ENCODE data around the gene CARD14. TPM values are rescaled to one million over a fixed set of nuclear protein-coding genes. Genes with fewer than 3 reads are reported as not detected.

CARD14 gene
- total and polyA plus RNA-seq, 2 donors (not counting 1 experiment from before 2014, with no cell fraction given): not detected

- WGBS (ENCODE audit: insufficient coverage): under 1% methylated on average over 90 of the region's 90 CpGs
- H3K27ac ChIP-seq (ENCODE audit: low read length in 2 of 2): peak within 1 kb of the TSS; percentile 82 to 87
- CTCF ChIA-PET: interaction anchor here (0.9 to 1.2 kb wide), 2 partner anchors 48 to 139 kb away, joined by 3 to 4 read pairs; no protein-coding TSS in a partner anchor
- Mint-ChIP-seq H3K27ac (peak within 1 kb of the TSS; percentile 97), H3K4me1 (peaks cover 36% of the 10 kb centered on the region), H3K9me3 (ENCODE audit: insufficient read depth) (no peaks in the 10 kb centered on the region), H3K4me3 (peak within 1 kb of the TSS; percentile 95), H3K27me3 (no peaks in the 10 kb centered on the region)
- peaks cover 42% of the 10 kb centered on the region for H4K20me1 ChIP-seq (ENCODE audit: control insufficient read depth, insufficient read depth, low read length, poor library complexity, severe bottlenecking)
- intact Hi-C loops (cut with micrococcal nuclease): loop anchor here (1.0 to 2.0 kb wide), 4 partner anchors 46 to 1076 kb away; partner anchors contain the start of genes CEP131, GAA and RNF213
- H3K4me3 ChIP-seq (ENCODE audit: control extremely low read depth in 1 of 5, extremely low read depth in 1 of 5, insufficient read depth in 1 of 5, low read depth in 2 of 5, low read length in 4 of 5): peak within 1 kb of the TSS; percentile 61 to 94 (median 79)
- DNase-seq (peak; percentile 99), ATAC-seq (ENCODE audit: low read depth) (peak; percentile 90)
- no peak for TF ChIP-seq CTCF (IDR thresholded peaks at IDR 0.05)
- TF ChIP-seq EZH2 (IDR thresholded peaks at IDR 0.05; ENCODE audit: borderline replicate concordance, insufficient read depth, low read depth, low read length, poor library complexity, severe bottlenecking): no peak
- peak within 1 kb of the TSS; percentile 75 for H3K9ac ChIP-seq (ENCODE audit: low read length)
- peak within 1 kb of the TSS; percentile 76 for H2AFZ ChIP-seq (ENCODE audit: insufficient read depth, low read depth, low read length, poor library complexity, severe bottlenecking)
- no peaks in the 10 kb centered on the region for H3K27me3 ChIP-seq (replicated peaks in 1 of 4; ENCODE audit: control extremely low read depth in 1 of 4, control insufficient read depth in 3 of 4, insufficient read depth in 4 of 4, low read length in 3 of 4)
- POLR2A ChIA-PET: interaction anchor here (0.5 to 1.3 kb wide), 2 partner anchors 46 to 114 kb away, joined by 4 read pairs; partner anchors contain the start of gene GAA
- H3K79me2 ChIP-seq (ENCODE audit: control insufficient read depth, insufficient read depth, low read length): peaks cover 50% of the 10 kb centered on the region
- peaks cover 0 to 20% of the 10 kb centered on the region in 2 experiments for H3K36me3 ChIP-seq (replicated peaks in 1 of 2; ENCODE audit: control extremely low read depth in 1 of 2, control insufficient read depth in 1 of 2, extremely low read depth in 1 of 2, insufficient read depth in 2 of 2, low read length in 1 of 2)
- H3K4me1 ChIP-seq (ENCODE audit: control insufficient read depth in 2 of 2, insufficient read depth in 2 of 2, low read length in 2 of 2): peaks cover 25 to 37% of the 10 kb centered on the region in 2 donors
- H3K9me3 ChIP-seq (ENCODE audit: control extremely low read depth in 1 of 3, control insufficient read depth in 2 of 3, insufficient read depth in 1 of 3, low read length in 2 of 3): no peaks in the 10 kb centered on the region
- H3K4me2 ChIP-seq (replicated peaks; ENCODE audit: low read depth, low read length, poor library complexity, severe bottlenecking): peak within 1 kb of the TSS; percentile 92
These were observed 22.6 kb upstream of the CARD14 start, which contains the start of gene EIF4A3 for GRCh38 chr17:80147035-80147822. Gene EIF4A3, minus strand, starts transcription at chr17:80147128. Its CDS starts 167 bp downstream, at chr17:80146961.

GRCh38 chr17:80151333-80151732 lies 18.5 kb upstream of the CARD14 start:
- Histone ChIP-seq H3K9ac (ENCODE audit: low read length) (no peak overlapping the region), H2AFZ (ENCODE audit: insufficient read depth, low read depth, low read length, poor library complexity, severe bottlenecking) (no peak overlapping the region), H3K27ac (ENCODE audit: low read length in 2 of 2) (no peak overlapping the region), H3K36me3 (replicated peaks in 1 of 2; ENCODE audit: control extremely low read depth in 1 of 2, control insufficient read depth in 1 of 2, extremely low read depth in 1 of 2, insufficient read depth in 2 of 2, low read length in 1 of 2) (no peaks in the 10 kb centered on the region), H3K9me3 (ENCODE audit: control extremely low read depth in 1 of 3, control insufficient read depth in 2 of 3, insufficient read depth in 1 of 3, low read length in 2 of 3) (peaks cover 2 to 6% (median 4%) of the 10 kb centered on the region in 3 donors), H3K4me2 (replicated peaks; ENCODE audit: low read depth, low read length, poor library complexity, severe bottlenecking) (no peak overlapping the region), H3K4me1 (ENCODE audit: control insufficient read depth in 2 of 2, insufficient read depth in 2 of 2, low read length in 2 of 2) (peaks cover 11 to 21% of the 10 kb centered on the region in 2 donors), H3K4me3 (ENCODE audit: control extremely low read depth in 1 of 5, extremely low read depth in 1 of 5, insufficient read depth in 1 of 5, low read depth in 2 of 5, low read length in 4 of 5) (no peak overlapping the region), H4K20me1 (ENCODE audit: control insufficient read depth, insufficient read depth, low read length, poor library complexity, severe bottlenecking) (peaks cover 4% of the 10 kb centered on the region), H3K79me2 (ENCODE audit: control insufficient read depth, insufficient read depth, low read length) (peaks cover 17% of the 10 kb centered on the region), H3K27me3 (replicated peaks in 1 of 4; ENCODE audit: control extremely low read depth in 1 of 4, control insufficient read depth in 3 of 4, insufficient read depth in 4 of 4, low read length in 3 of 4) (no peaks in the 10 kb centered on the region)
- 100% methylated on average over 2 of the region's 5 CpGs for WGBS (ENCODE audit: insufficient coverage)
- POLR2A ChIA-PET: no interaction called here
- no peak for TF ChIP-seq EZH2 (IDR thresholded peaks at IDR 0.05; ENCODE audit: borderline replicate concordance, insufficient read depth, low read depth, low read length, poor library complexity, severe bottlenecking)
- TF ChIP-seq CTCF (IDR thresholded peaks at IDR 0.05): no peak
- H3K9me3 Mint-ChIP-seq (ENCODE audit: insufficient read depth): peaks cover 2% of the 10 kb centered on the region
- H3K4me3 Mint-ChIP-seq: no peak overlapping the region
- DNase-seq (no peak), ATAC-seq (ENCODE audit: low read depth) (no peak)
- H3K27me3 Mint-ChIP-seq: no peaks in the 10 kb centered on the region
- CTCF ChIA-PET: no interaction called here
- intact Hi-C loops (cut with micrococcal nuclease): no loop called here
- no peak overlapping the region for H3K27ac Mint-ChIP-seq
- peaks cover 22% of the 10 kb centered on the region for H3K4me1 Mint-ChIP-seq

Data from B cell (primary cell).